Hepatocyte (in vitro differentiated cells): ENCODE measurements around the gene FGF12. TPM values are rescaled to one million over a fixed set of nuclear protein-coding genes. Genes with fewer than 3 reads are reported as not detected.

ENCODE experiments used
- DNase-seq: peaks from one replicate; pipeline ENCODE4 v3.0.0-alpha.2; 2016; ENCODE audit warnings: low spot score
- H2AFZ ChIP-seq: fragments of 200-600 bp; sonication (generic); 2 replicates; pipeline ENCODE4 v1.6.0; 2016; ENCODE audit warnings: antibody characterized with exemption, mild to moderate bottlenecking
- H3K27ac ChIP-seq: fragments of 200-600 bp; sonication (generic); 2 replicates; pipeline ENCODE4 v1.5.1; 2016; ENCODE audit warnings: mild to moderate bottlenecking
- H3K27me3 ChIP-seq: fragments of 200-600 bp; sonication (generic); 2 replicates; pipeline ENCODE4 v1.6.1; 2016
- H3K36me3 ChIP-seq: fragments of 200-600 bp; sonication (generic); replicated peaks from 2 replicates; pipeline ENCODE4 v1.5.1; 2016; ENCODE audit warnings: low read depth; ENCODE audit not compliant: insufficient read depth
- H3K4me1 ChIP-seq: fragments of 200-600 bp; sonication (generic); 2 replicates; pipeline ENCODE4 v1.5.1; 2016; ENCODE audit warnings: mild to moderate bottlenecking, moderate library complexity; ENCODE audit not compliant: insufficient read depth
- H3K4me2 ChIP-seq: fragments of 200-600 bp; sonication (generic); 2 replicates; pipeline ENCODE4 v1.6.0; 2016
- H3K4me3 ChIP-seq: fragments of 200-600 bp; sonication (generic); 2 replicates; pipeline ENCODE4 v1.5.1; 2016; ENCODE audit warnings: mild to moderate bottlenecking
- H3K79me2 ChIP-seq: fragments of 200-600 bp; sonication (generic); 2 replicates; pipeline ENCODE4 v1.6.0; 2017; ENCODE audit warnings: mild to moderate bottlenecking
- H3K9me2 ChIP-seq: fragments of 200-600 bp; sonication (generic); replicated peaks from 2 replicates; pipeline ENCODE4 v1.6.0; 2017; ENCODE audit warnings: mild to moderate bottlenecking; ENCODE audit not compliant: insufficient read depth
- H3K9me3 ChIP-seq: fragments of 200-600 bp; sonication (generic); 2 replicates; pipeline ENCODE4 v1.5.1; 2016; ENCODE audit warnings: low read depth, mild to moderate bottlenecking
- H4K20me1 ChIP-seq: fragments of 200-600 bp; sonication (generic); 2 replicates; pipeline ENCODE4 v1.6.0; 2016; ENCODE audit warnings: mild to moderate bottlenecking; ENCODE audit not compliant: insufficient read depth, poor library complexity, severe bottlenecking
- EZH2 ChIP-seq: fragments of 200-600 bp; sonication (generic); IDR thresholded peaks from 2 replicates; pipeline ENCODE4 v1.6.1; 2016; ENCODE audit warnings: antibody characterized with exemption, mild to moderate bottlenecking, borderline replicate concordance
- EZH2phosphoT487 ChIP-seq: fragments of 200-600 bp; sonication (generic); IDR thresholded peaks from one replicate; pipeline ENCODE4 v1.6.1; 2018; ENCODE audit warnings: antibody characterized with exemption, mild to moderate bottlenecking, low read depth, moderate library complexity; ENCODE audit not compliant: unreplicated experiment, severe bottlenecking
- WGBS: methylation state at CpG from one replicate; pipeline ENCODE4 v1.1.6; 2016; ENCODE audit warnings: low lambda C conversion rate; ENCODE audit errors: missing lambda C conversion rate; 5-methylcytosine and 5-hydroxymethylcytosine counted together
- polyA plus RNA-seq: library from polyadenylated mRNA; unstranded; fragments of >200 nt; fragmentation: Nextera tagmentation; extraction: Ambion mirVana; gene quantifications from 2 replicates; pipeline ENCODE4 v1.2.1, GENCODE V29; 2016
- total RNA-seq: library from RNA; depleted of rRNA; stranded (reverse); fragments of >200 nt; gene quantifications from 2 replicates; pipeline ENCODE4 v1.2.3, GENCODE V29; 2014
- TF ChIP-seq, protein P1 (sequence below): fragments of 200-600 bp; sonication (generic); IDR thresholded peaks from 2 replicates; pipeline ENCODE4 v1.5.1; 2016; ENCODE audit warnings: antibody characterized with exemption, mild to moderate bottlenecking; ENCODE audit not compliant: poor library complexity

FGF12 gene
- total and polyA plus RNA-seq, 2 experiments from 2014 or later: 2.1 TPM

DNA sequence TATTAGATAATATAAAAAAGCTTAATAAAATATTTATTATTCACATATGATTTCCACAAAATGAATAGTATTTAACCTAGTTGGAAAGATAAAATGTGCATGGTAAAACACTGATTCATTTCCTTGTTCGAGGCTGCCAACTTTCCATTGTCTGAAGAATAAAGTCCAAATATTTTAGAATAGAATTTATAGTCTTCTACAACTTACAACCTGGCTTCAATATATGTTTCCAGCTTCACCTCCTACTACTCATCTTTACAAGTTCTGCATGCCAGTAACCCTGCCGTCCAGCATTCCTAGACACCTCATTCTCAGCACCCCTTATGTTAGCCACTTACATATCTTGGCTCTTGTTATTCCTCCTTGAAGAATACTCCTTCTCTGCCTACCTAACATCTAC lies 244.5 kb downstream of the FGF12 start:
- H3K4me3 ChIP-seq: no peak overlapping the region
- TF ChIP-seq, protein P1, sequence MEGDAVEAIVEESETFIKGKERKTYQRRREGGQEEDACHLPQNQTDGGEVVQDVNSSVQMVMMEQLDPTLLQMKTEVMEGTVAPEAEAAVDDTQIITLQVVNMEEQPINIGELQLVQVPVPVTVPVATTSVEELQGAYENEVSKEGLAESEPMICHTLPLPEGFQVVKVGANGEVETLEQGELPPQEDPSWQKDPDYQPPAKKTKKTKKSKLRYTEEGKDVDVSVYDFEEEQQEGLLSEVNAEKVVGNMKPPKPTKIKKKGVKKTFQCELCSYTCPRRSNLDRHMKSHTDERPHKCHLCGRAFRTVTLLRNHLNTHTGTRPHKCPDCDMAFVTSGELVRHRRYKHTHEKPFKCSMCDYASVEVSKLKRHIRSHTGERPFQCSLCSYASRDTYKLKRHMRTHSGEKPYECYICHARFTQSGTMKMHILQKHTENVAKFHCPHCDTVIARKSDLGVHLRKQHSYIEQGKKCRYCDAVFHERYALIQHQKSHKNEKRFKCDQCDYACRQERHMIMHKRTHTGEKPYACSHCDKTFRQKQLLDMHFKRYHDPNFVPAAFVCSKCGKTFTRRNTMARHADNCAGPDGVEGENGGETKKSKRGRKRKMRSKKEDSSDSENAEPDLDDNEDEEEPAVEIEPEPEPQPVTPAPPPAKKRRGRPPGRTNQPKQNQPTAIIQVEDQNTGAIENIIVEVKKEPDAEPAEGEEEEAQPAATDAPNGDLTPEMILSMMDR: no peak
- TF ChIP-seq EZH2 (no peak), EZH2phosphoT487 (no peak)
- H3K9me2 ChIP-seq: no peaks in the 10 kb centered on the region
- no peaks in the 10 kb centered on the region for H3K27me3 ChIP-seq
- H4K20me1 ChIP-seq: no peaks in the 10 kb centered on the region
- H3K36me3 ChIP-seq: no peaks in the 10 kb centered on the region
- no peaks in the 10 kb centered on the region for H3K9me3 ChIP-seq
- no peaks in the 10 kb centered on the region for H3K4me1 ChIP-seq
- H2AFZ ChIP-seq: no peak overlapping the region
- no peak overlapping the region for H3K27ac ChIP-seq
- 66% methylated on average over 2 of the region's 2 CpGs for WGBS
- no peaks in the 10 kb centered on the region for H3K79me2 ChIP-seq
- no peak for DNase-seq
- H3K4me2 ChIP-seq: no peak overlapping the region

DNA sequence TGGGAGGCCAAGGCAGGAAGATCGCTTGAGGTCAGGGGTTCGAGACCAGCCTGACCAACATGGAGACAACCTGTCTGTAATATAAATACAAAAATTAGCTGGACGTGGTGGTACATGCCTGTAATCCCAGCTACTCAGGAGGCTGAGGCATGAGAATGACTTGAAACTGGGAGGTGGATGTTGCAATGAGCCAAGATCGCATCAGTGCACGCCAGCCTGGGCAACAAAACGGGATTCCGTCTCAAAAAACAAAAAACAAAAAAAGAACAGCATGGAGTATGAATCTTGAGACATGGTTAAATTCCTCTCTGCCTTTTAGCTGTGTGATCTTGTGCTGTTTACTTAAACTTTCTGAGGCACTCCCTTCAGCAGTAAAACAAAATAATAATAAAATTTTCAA lies 244.9 kb downstream of the FGF12 start:
- H2AFZ ChIP-seq: no peak overlapping the region
- H3K27ac ChIP-seq: no peak overlapping the region
- no peaks in the 10 kb centered on the region for H4K20me1 ChIP-seq
- no peak for TF ChIP-seq EZH2
- H3K9me2 ChIP-seq: no peaks in the 10 kb centered on the region
- no peaks in the 10 kb centered on the region for H3K36me3 ChIP-seq
- H3K27me3 ChIP-seq: no peaks in the 10 kb centered on the region
- no peaks in the 10 kb centered on the region for H3K79me2 ChIP-seq
- no peak for DNase-seq
- H3K9me3 ChIP-seq: no peaks in the 10 kb centered on the region
- H3K4me1 ChIP-seq: no peaks in the 10 kb centered on the region
- 84% methylated on average over 7 of the region's 7 CpGs for WGBS
- H3K4me3 ChIP-seq: no peak overlapping the region
- no peak overlapping the region for H3K4me2 ChIP-seq

DNA sequence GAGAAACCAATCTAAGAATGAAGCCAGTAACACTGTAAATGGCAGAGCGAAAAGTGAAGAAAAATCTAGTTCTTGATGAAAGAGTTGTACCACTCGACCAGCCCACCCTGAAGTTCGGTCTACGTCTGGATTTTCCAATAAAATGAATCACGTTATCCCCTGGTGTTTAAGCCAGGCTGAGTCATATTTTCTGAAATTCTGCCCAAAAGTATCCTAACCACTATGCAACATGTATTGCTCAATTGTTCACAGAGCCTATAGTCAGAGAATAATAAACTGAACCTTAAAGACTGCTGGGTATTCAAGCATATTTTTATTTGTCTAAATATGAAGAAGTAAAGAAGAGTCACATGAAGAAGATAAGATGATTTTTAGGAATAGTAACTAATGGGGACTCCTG lies 245.7 kb downstream of the FGF12 start:
- WGBS: 71% methylated on average over 5 of the region's 5 CpGs
- H3K4me3 ChIP-seq: no peak overlapping the region
- H4K20me1 ChIP-seq: no peaks in the 10 kb centered on the region
- no peaks in the 10 kb centered on the region for H3K4me1 ChIP-seq
- no peak overlapping the region for H2AFZ ChIP-seq
- no peaks in the 10 kb centered on the region for H3K9me2 ChIP-seq
- no peaks in the 10 kb centered on the region for H3K79me2 ChIP-seq
- H3K36me3 ChIP-seq: no peaks in the 10 kb centered on the region
- no peaks in the 10 kb centered on the region for H3K9me3 ChIP-seq
- TF ChIP-seq EZH2phosphoT487 (no peak), EZH2 (no peak)
- TF ChIP-seq, protein P1: no peak
- DNase-seq: peak; percentile 12
- H3K27me3 ChIP-seq: no peaks in the 10 kb centered on the region
- no peak overlapping the region for H3K4me2 ChIP-seq
- no peak overlapping the region for H3K27ac ChIP-seq

DNA sequence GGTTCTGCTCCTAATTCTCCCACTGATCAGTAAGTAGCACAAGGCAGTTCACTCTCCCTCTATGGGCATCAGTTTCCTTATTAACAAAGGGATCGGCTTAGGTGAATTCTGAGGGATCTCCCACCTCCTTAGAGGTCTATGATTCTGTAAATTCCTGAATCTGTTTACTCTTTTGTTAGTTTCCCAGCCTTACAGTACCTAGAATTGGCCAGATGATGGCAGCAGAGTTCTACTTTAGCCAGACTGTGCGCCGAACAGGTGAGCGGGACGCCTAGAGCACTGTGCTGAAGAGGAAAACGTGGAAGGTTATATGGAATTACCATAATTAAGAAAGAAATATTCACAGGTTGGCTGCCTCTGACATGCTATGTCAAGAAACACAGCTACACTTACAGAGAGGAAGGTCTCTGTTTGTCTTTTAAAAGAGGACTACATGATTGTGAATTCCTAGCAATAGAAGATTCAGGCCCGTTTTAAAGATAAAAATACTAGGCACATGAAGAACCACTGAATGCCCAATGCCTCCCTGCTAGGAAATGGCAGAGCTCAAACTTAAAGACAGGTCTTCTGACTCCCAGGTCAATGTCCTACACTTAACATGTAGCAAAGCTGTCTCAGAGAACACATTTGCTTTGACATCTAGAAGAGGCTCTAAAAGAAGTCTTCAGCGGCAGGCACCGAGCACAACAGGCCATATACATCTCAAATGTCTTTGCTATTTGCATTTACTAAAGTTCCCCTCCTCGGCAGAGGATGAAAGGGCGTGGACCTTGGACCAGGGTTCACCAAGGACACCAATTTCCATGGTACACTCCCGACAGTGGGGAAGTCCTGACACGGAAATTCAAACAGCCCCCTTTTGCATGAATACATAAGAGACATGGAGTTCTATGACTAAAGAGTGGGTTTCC lies 259.9 kb downstream of the FGF12 start:
- Histone ChIP-seq H3K9me2 (no peaks in the 10 kb centered on the region), H3K9me3 (no peaks in the 10 kb centered on the region), H3K27me3 (peaks cover 6% of the 10 kb centered on the region), H3K4me3 (no peak overlapping the region), H2AFZ (no peak overlapping the region), H3K4me2 (no peak overlapping the region), H3K27ac (no peak overlapping the region), H3K79me2 (no peaks in the 10 kb centered on the region), H3K36me3 (no peaks in the 10 kb centered on the region), H3K4me1 (no peaks in the 10 kb centered on the region), H4K20me1 (no peaks in the 10 kb centered on the region)
- no peak for TF ChIP-seq EZH2phosphoT487
- TF ChIP-seq, protein P1: peak; percentile 95
- peak; percentile 79 for DNase-seq
- 36% methylated on average over 13 of the region's 13 CpGs for WGBS
